H9 (cell line): ENCODE results near the gene TENM4. TPM values are rescaled to one million over a fixed set of nuclear protein-coding genes. Genes with fewer than 3 reads are reported as not detected.

ENCODE experiments used
- DNase-seq: peaks from one replicate; pipeline ENCODE4 v3.0.0-alpha.2; 2017
- H2AFZ ChIP-seq: one replicate; pipeline ENCODE4 v1.6.1; 2013; ENCODE audit warnings: mild to moderate bottlenecking, low read length, control low read depth, moderate library complexity
- H2AK5ac ChIP-seq: 2 replicates; pipeline ENCODE4 v1.6.1; 2013; ENCODE audit warnings: low read length, control low read depth, mixed read lengths; ENCODE audit not compliant: insufficient read length
- H2BK120ac ChIP-seq: one replicate; pipeline ENCODE4 v1.6.1; 2013; ENCODE audit warnings: low read depth, mild to moderate bottlenecking, low read length, control low read depth, inconsistent platforms; ENCODE audit not compliant: poor library complexity, severe bottlenecking
- H2BK12ac ChIP-seq: 2 replicates; pipeline ENCODE4 v1.6.1; 2013; ENCODE audit warnings: low read length, control low read depth, mixed read lengths, low read depth; ENCODE audit not compliant: insufficient read length
- H2BK15ac ChIP-seq: 2 replicates; pipeline ENCODE4 v1.6.1; 2013; ENCODE audit warnings: low read depth, low read length, control low read depth
- H2BK20ac ChIP-seq: one replicate; pipeline ENCODE4 v1.6.1; 2013; ENCODE audit warnings: low read depth, mild to moderate bottlenecking, low read length, control low read depth, inconsistent platforms; ENCODE audit not compliant: poor library complexity, severe bottlenecking
- H2BK5ac ChIP-seq: 2 replicates; pipeline ENCODE4 v1.6.1; 2013; ENCODE audit warnings: low read length, control low read depth, mixed read lengths; ENCODE audit not compliant: insufficient read length
- H3K14ac ChIP-seq: 2 replicates; pipeline ENCODE4 v1.6.1; 2013; ENCODE audit warnings: low read length, control low read depth; ENCODE audit not compliant: insufficient read depth
- H3K18ac ChIP-seq: 2 replicates; pipeline ENCODE4 v1.6.1; 2013; ENCODE audit warnings: low read depth, mild to moderate bottlenecking, mixed read lengths, low read length, control low read depth; ENCODE audit not compliant: insufficient read length
- H3K23ac ChIP-seq: 2 replicates; pipeline ENCODE4 v1.6.1; 2013; ENCODE audit warnings: low read length, control low read depth, mixed read lengths, low read depth; ENCODE audit not compliant: insufficient read length
- H3K23me2 ChIP-seq: 2 replicates; pipeline ENCODE4 v1.6.1; 2013; ENCODE audit warnings: low read depth, mild to moderate bottlenecking, mixed read lengths, low read length, control low read depth; ENCODE audit not compliant: insufficient read length, poor library complexity, severe bottlenecking
- H3K27ac ChIP-seq: 2 replicates; pipeline ENCODE4 v1.5.1; 2013; ENCODE audit warnings: low read length, control low read depth, mixed read lengths, low read depth; ENCODE audit not compliant: insufficient read length
- H3K27me3 ChIP-seq: 2 replicates; pipeline ENCODE4 v1.6.1; 2013; ENCODE audit warnings: low read length, control low read depth, inconsistent platforms; ENCODE audit not compliant: insufficient read depth
- H3K4ac ChIP-seq: 2 replicates; pipeline ENCODE4 v1.6.1; 2013; ENCODE audit warnings: low read depth, mild to moderate bottlenecking, control low read depth, inconsistent platforms, low read length, moderate library complexity
- H3K4me1 ChIP-seq: 2 replicates; pipeline ENCODE4 v1.6.1; 2013; ENCODE audit warnings: low read length, control low read depth, inconsistent platforms; ENCODE audit not compliant: insufficient read depth
- H3K4me2 ChIP-seq: 2 replicates; pipeline ENCODE4 v1.6.1; 2013; ENCODE audit warnings: low read length, control low read depth, mixed read lengths; ENCODE audit not compliant: insufficient read length, insufficient read depth
- H3K56ac ChIP-seq: 2 replicates; pipeline ENCODE4 v1.6.1; 2013; ENCODE audit warnings: low read depth, mild to moderate bottlenecking, mixed read lengths, low read length, control low read depth; ENCODE audit not compliant: insufficient read length
- H3K79me1 ChIP-seq: 2 replicates; pipeline ENCODE4 v1.6.1; 2013; ENCODE audit warnings: low read depth, mild to moderate bottlenecking, moderate library complexity, low read length, control low read depth, inconsistent platforms; ENCODE audit not compliant: insufficient read depth, poor library complexity, severe bottlenecking
- H3K79me2 ChIP-seq: 2 replicates; pipeline ENCODE4 v1.6.1; 2013; ENCODE audit warnings: low read length, control low read depth, inconsistent platforms; ENCODE audit not compliant: insufficient read depth
- H3K9ac ChIP-seq: 2 replicates; pipeline ENCODE4 v1.6.1; 2013; ENCODE audit warnings: low read length, control low read depth, mixed read lengths; ENCODE audit not compliant: insufficient read length; ENCODE audit errors: extremely low read depth
- H3K9me3 ChIP-seq: one replicate; pipeline ENCODE4 v1.6.1; 2013; ENCODE audit warnings: low read depth, low read length, inconsistent platforms; ENCODE audit not compliant: control insufficient read depth
- H3T11ph ChIP-seq: one replicate; pipeline ENCODE4 v1.6.1; 2013; ENCODE audit warnings: mild to moderate bottlenecking, low read length, control low read depth, inconsistent platforms
- H4K20me1 ChIP-seq: one replicate; pipeline ENCODE4 v1.6.1; 2013; ENCODE audit not compliant: control insufficient read depth, insufficient read length, insufficient read depth
- H4K5ac ChIP-seq: 2 replicates; pipeline ENCODE4 v1.6.1; 2013; ENCODE audit warnings: low read depth, mild to moderate bottlenecking, mixed read lengths, low read length, control low read depth; ENCODE audit not compliant: insufficient read length
- H4K8ac ChIP-seq: replicated peaks from 2 replicates; pipeline ENCODE4 v1.6.1; 2013; ENCODE audit warnings: low read length, control low read depth, mixed read lengths, low read depth; ENCODE audit not compliant: insufficient read length
- H4K91ac ChIP-seq: 2 replicates; pipeline ENCODE4 v1.6.1; 2013; ENCODE audit warnings: low read depth, mild to moderate bottlenecking, moderate library complexity, mixed read lengths, low read length, control low read depth; ENCODE audit not compliant: insufficient read length
- H3K27ac Mint-ChIP-seq, 3 experiments: 2 replicates in 2 of 3; 3 replicates in 1 of 3; pipeline ENCODE4 v1.8.0; 2020 to 2021; ENCODE audit warnings: mixed read lengths in 3 of 3, mild to moderate bottlenecking in 1 of 3, moderate library complexity in 1 of 3
- H3K27me3 Mint-ChIP-seq: 2 replicates; pipeline ENCODE4 v1.8.0; 2021; ENCODE audit warnings: low read depth, mild to moderate bottlenecking, moderate library complexity, mixed read lengths
- H3K36me3 Mint-ChIP-seq, 3 experiments: 2 replicates in 2 of 3; 3 replicates in 1 of 3; pipeline ENCODE4 v1.8.0; 2020 to 2021; ENCODE audit warnings: low read depth in 3 of 3, mixed read lengths in 3 of 3; ENCODE audit not compliant: insufficient read depth in 1 of 3
- H3K4me1 Mint-ChIP-seq, 2 experiments: 2 replicates each; pipeline ENCODE4 v1.8.0; 2020; ENCODE audit warnings: mixed read lengths in 2 of 2
- H3K4me3 Mint-ChIP-seq, 2 experiments: 2 replicates in 1 of 2; 3 replicates in 1 of 2; pipeline ENCODE4 v1.8.0; 2020 to 2021; ENCODE audit warnings: mild to moderate bottlenecking in 2 of 2, mixed read lengths in 2 of 2, moderate library complexity in 1 of 2
- H3K9me3 Mint-ChIP-seq, 2 experiments: 2 replicates in 1 of 2; 3 replicates in 1 of 2; pipeline ENCODE4 v1.8.0; 2020; ENCODE audit warnings: mild to moderate bottlenecking in 2 of 2, mixed read lengths in 2 of 2, moderate library complexity in 1 of 2
- CTCF ChIP-seq: fragments of 200-600 bp; sonication (generic); conservative IDR thresholded peaks from 3 replicates; pipeline ENCODE4 v1.8.0; 2021; ENCODE audit warnings: antibody characterized with exemption, mild to moderate bottlenecking
- WGBS: extraction: QIAGEN DNeasy Blood & Tissue Kit; methylation state at CpG from one replicate; pipeline ENCODE4 v1.1.7; 2013; ENCODE audit warnings: missing lambda C conversion rate, low lambda C conversion rate, mixed read lengths; ENCODE audit not compliant: insufficient read length; ENCODE audit errors: extremely low coverage; 5-methylcytosine and 5-hydroxymethylcytosine counted together
- total RNA-seq: library from RNA; stranded (reverse); gene quantifications from 2 replicates; pipeline ENCODE4 v1.2.1, GENCODE V29; 2021

Gene TENM4
- total RNA-seq, 1 experiment from 2014 or later = 4.6 TPM

GRCh38 chr11:78868563-78868962 is 572.3 kb downstream of the TENM4 start:
- Mint-ChIP-seq H3K36me3 (peaks cover 0 to 4% (median 0%) of the 10 kb centered on the region in 3 experiments; a peak in 2 of 7 replicates), H3K4me3 (peak overlapping the region in 1 of 2 experiments; percentile 5; a peak in 1 of 5 replicates), H3K4me1 (peaks cover 51% of the 10 kb centered on the region in 2 experiments), H3K27me3 (no peaks in the 10 kb centered on the region), H3K9me3 (no peaks in the 10 kb centered on the region), H3K27ac (peak overlapping the region; percentile 7 to 80 (median 38); a peak in 2 of 7 replicates)
- no peak overlapping the region for H4K91ac ChIP-seq
- no peak overlapping the region for H2BK20ac ChIP-seq
- H4K8ac ChIP-seq = no peak overlapping the region
- H3K4me1 ChIP-seq = peaks cover 18% of the 10 kb centered on the region
- DNase-seq = no peak
- H2BK12ac ChIP-seq = no peak overlapping the region
- no peaks in the 10 kb centered on the region for H3K79me1 ChIP-seq
- H3K4me2 ChIP-seq = no peak overlapping the region
- no CpG with 5 or more reads among the region's 4 CpGs for WGBS
- no peaks in the 10 kb centered on the region for H3K23me2 ChIP-seq
- H3K9me3 ChIP-seq = no peaks in the 10 kb centered on the region
- H2BK5ac ChIP-seq = no peak overlapping the region
- H3K9ac ChIP-seq = no peak overlapping the region
- no peaks in the 10 kb centered on the region for H3K27me3 ChIP-seq
- H2AFZ ChIP-seq = no peak overlapping the region
- H3K4ac ChIP-seq = no peak overlapping the region
- no peak overlapping the region for H2AK5ac ChIP-seq
- no peaks in the 10 kb centered on the region for H4K20me1 ChIP-seq
- no peak overlapping the region for H3K23ac ChIP-seq
- no peak overlapping the region for H3K27ac ChIP-seq
- no peak overlapping the region for H3K14ac ChIP-seq
- H3K79me2 ChIP-seq = no peaks in the 10 kb centered on the region
- TF ChIP-seq CTCF = no peak
- no peak overlapping the region for H2BK15ac ChIP-seq
- H3K18ac ChIP-seq = no peak overlapping the region
- no peak overlapping the region for H3K56ac ChIP-seq
- H3T11ph ChIP-seq = no peak overlapping the region
- no peak overlapping the region for H2BK120ac ChIP-seq
- H4K5ac ChIP-seq = no peak overlapping the region
